Measurements from ENCODE around the gene NEU4. TPM values are rescaled to one million over a fixed set of nuclear protein-coding genes. Genes with fewer than 3 reads are reported as not detected.

NEU4 gene
- total and polyA plus RNA-seq, 10 donors = 0.04 to 1.9 (median 0.32) TPM; not detected in 3

- peak; percentile 68 for DNase-seq
- no peak overlapping the region for H3K27ac ChIP-seq
- peaks cover 0 to 41% (median 0%) of the 10 kb centered on the region in 7 donors for H3K27me3 ChIP-seq (replicated peaks in 1 of 7)
- H3K9me3 ChIP-seq = no peaks in the 10 kb centered on the region
- H3K4me1 ChIP-seq = peaks cover 0 to 12% (median 1%) of the 10 kb centered on the region in 6 donors
- no peak for TF ChIP-seq CTCF (IDR thresholded peaks at IDR 0.05 in 8 of 11, conservative IDR thresholded peaks at IDR 0.05 in 3 of 11)
- H3K36me3 ChIP-seq = peaks cover 0 to 22% (median 0%) of the 10 kb centered on the region in 6 donors
- WGBS, 5 donors = 79 to 93% (median 86%) methylated on average over 5 to 10 of the region's 10 CpGs
- intact Hi-C loops (cut with DNase I; ENCODE audit: low total_unique reads) = no loop called here
- no peak overlapping the region for H3K4me3 ChIP-seq
Observed at GRCh38 chr2:241852981-241853631, 44.1 kb downstream of the NEU4 start.

- Histone ChIP-seq H3K36me3 (peaks cover 0 to 22% (median 0%) of the 10 kb centered on the region in 6 donors), H3K27me3 (replicated peaks in 1 of 7) (peaks cover 0 to 48% (median 0%) of the 10 kb centered on the region in 7 donors), H3K27ac (no peak overlapping the region), H3K9me3 (no peaks in the 10 kb centered on the region), H3K4me3 (no peak overlapping the region), H3K4me1 (peaks cover 0 to 19% (median 2%) of the 10 kb centered on the region in 6 donors)
- intact Hi-C loops (cut with DNase I; ENCODE audit: low total_unique reads) = no loop called here
- no peak for TF ChIP-seq POLR2A (IDR thresholded peaks at IDR 0.05)
- TF ChIP-seq POLR2AphosphoS5 (IDR thresholded peaks at IDR 0.05) = no peak
- peak; percentile 70 for DNase-seq
- 77 to 97% (median 87%) methylated on average over 5 to 27 of the region's 27 CpGs for WGBS, 5 donors
Observed at GRCh38 chr2:241853651-241854341, 44.8 kb downstream of the NEU4 start.

GRCh38 chr2:241854342-241855244 lies 45.6 kb downstream of the NEU4 start:
- Histone ChIP-seq H3K4me1 (peaks cover 0 to 27% (median 10%) of the 10 kb centered on the region in 6 donors), H3K27me3 (replicated peaks in 1 of 7) (peaks cover 0 to 48% (median 0%) of the 10 kb centered on the region in 7 donors), H3K9me3 (no peaks in the 10 kb centered on the region), H3K36me3 (peaks cover 0 to 22% (median 0%) of the 10 kb centered on the region in 6 donors), H3K27ac (no peak overlapping the region), H3K4me3 (no peak overlapping the region)
- WGBS, 5 donors = 43 to 59% (median 47%) methylated on average over 13 to 21 of the region's 21 CpGs
- intact Hi-C loops (cut with DNase I; ENCODE audit: low total_unique reads) = no loop called here
- TF ChIP-seq CTCF (IDR thresholded peaks at IDR 0.05 in 8 of 11, conservative IDR thresholded peaks at IDR 0.05 in 3 of 11) = no peak
- TF ChIP-seq POLR2AphosphoS5 (IDR thresholded peaks at IDR 0.05) = no peak
- TF ChIP-seq POLR2A (IDR thresholded peaks at IDR 0.05) = no peak
- peak; percentile 69 for DNase-seq

GRCh38 chr2:241855245-241855887 lies 46.4 kb downstream of the NEU4 start:
- intact Hi-C loops (cut with DNase I; ENCODE audit: low total_unique reads) = no loop called here
- H3K27me3 ChIP-seq (replicated peaks in 1 of 7) = peaks cover 0 to 51% (median 0%) of the 10 kb centered on the region in 7 donors
- H3K27ac ChIP-seq = no peak overlapping the region
- peak; percentile 67 for DNase-seq
- TF ChIP-seq POLR2A (IDR thresholded peaks at IDR 0.05) = no peak
- TF ChIP-seq POLR2AphosphoS5 (IDR thresholded peaks at IDR 0.05) = no peak
- no peak for TF ChIP-seq CTCF (IDR thresholded peaks at IDR 0.05 in 8 of 11, conservative IDR thresholded peaks at IDR 0.05 in 3 of 11)
- H3K9me3 ChIP-seq = no peaks in the 10 kb centered on the region
- 77 to 88% (median 85%) methylated on average over 17 to 18 of the region's 18 CpGs for WGBS, 5 donors
- H3K4me1 ChIP-seq = peaks cover 4 to 35% (median 17%) of the 10 kb centered on the region in 6 donors
- peaks cover 0 to 22% (median 0%) of the 10 kb centered on the region in 6 donors for H3K36me3 ChIP-seq
- H3K4me3 ChIP-seq = peak overlapping the region in 1 of 8 donors; percentile 65

All from spleen (tissue), 11 donors.